H1 (cell line): ENCODE measurements around the gene EYA2. TPM values are rescaled to one million over a fixed set of nuclear protein-coding genes. Genes with fewer than 3 reads are reported as not detected.

ENCODE experiments used
- CTCF ChIA-PET: fragments of 300-600 bp; sonication (Branson Sonifier 250); formaldehyde crosslinking; loops from one replicate; lab custom pipeline; 2021; ENCODE audit not compliant: partially characterized antibody; lab: Charles Lee
- POLR2A ChIA-PET: fragments of 300-600 bp; sonication (Branson Sonifier 250); formaldehyde crosslinking; loops from one replicate; lab custom pipeline; 2021; ENCODE audit warnings: inconsistent platforms; ENCODE audit not compliant: partially characterized antibody; lab: Charles Lee
- DNase-seq, 2 experiments: peaks; one replicate each; pipeline versions ENCODE4 v3.0.0 to v3.0.0-alpha.2; 2010 to 2022; ENCODE audit warnings: low spot score in 2 of 2, low read depth in 1 of 2, mixed read lengths in 1 of 2
- FAIRE-seq: peaks from 2 replicates; lab custom pipeline; 2011; peaks lifted over from hg19 to GRCh38; lab: Jason Lieb, UNC
- H2AFZ ChIP-seq: 2 replicates; pipeline ENCODE4 v1.8.1; 2012; ENCODE audit warnings: low read length, inconsistent platforms
- H2AK5ac ChIP-seq: 2 replicates; pipeline ENCODE4 v1.6.1; 2013; ENCODE audit warnings: low read depth, low read length
- H2BK120ac ChIP-seq: replicated peaks from 2 replicates; pipeline ENCODE3; 2013; ENCODE audit warnings: low read depth, low read length, inconsistent platforms
- H2BK12ac ChIP-seq: 2 replicates; pipeline ENCODE4 v1.6.1; 2013; ENCODE audit warnings: low read depth, low read length
- H2BK15ac ChIP-seq: 2 replicates; pipeline ENCODE4 v1.6.1; 2013; ENCODE audit warnings: low read length
- H2BK20ac ChIP-seq: 2 replicates; pipeline ENCODE4 v1.6.1; 2013; ENCODE audit warnings: low read length
- H2BK5ac ChIP-seq: 2 replicates; pipeline ENCODE4 v1.6.1; 2013; ENCODE audit warnings: low read depth, low read length
- H3K14ac ChIP-seq: 2 replicates; pipeline ENCODE4 v1.6.1; 2013; ENCODE audit warnings: inconsistent platforms; ENCODE audit not compliant: insufficient read length
- H3K18ac ChIP-seq: 2 replicates; pipeline ENCODE4 v1.6.1; 2013; ENCODE audit warnings: low read length; ENCODE audit errors: extremely low read depth
- H3K23ac ChIP-seq: 2 replicates; pipeline ENCODE4 v1.6.1; 2013; ENCODE audit warnings: inconsistent platforms; ENCODE audit not compliant: insufficient read length
- H3K23me2 ChIP-seq: 2 replicates; pipeline ENCODE4 v1.6.1; 2013; ENCODE audit warnings: low read depth, low read length
- H3K27ac ChIP-seq: 2 replicates; pipeline ENCODE4 v1.6.1; 2011; ENCODE audit warnings: low read depth, low read length, inconsistent platforms
- H3K27me3 ChIP-seq, 4 experiments: replicated peaks in 1 of 4; 1 replicate in 1 of 4; 2 replicates in 3 of 4; pipeline versions ENCODE4 v1.6.1 to v1.8.1; 2011 to 2013; ENCODE audit warnings: low read length in 3 of 4, mild to moderate bottlenecking in 3 of 4, inconsistent platforms in 2 of 4, mixed read lengths in 2 of 4, moderate library complexity in 1 of 4; ENCODE audit not compliant: control insufficient read depth in 3 of 4, insufficient read depth in 3 of 4; ENCODE audit errors: extremely low read depth in 1 of 4
- H3K36me3 ChIP-seq, 4 experiments: 2 replicates each; pipeline versions ENCODE4 v1.6.1 to v1.8.1; 2011 to 2013; ENCODE audit warnings: mild to moderate bottlenecking in 4 of 4, low read length in 3 of 4, moderate library complexity in 2 of 4, control low read depth in 1 of 4, inconsistent platforms in 1 of 4; ENCODE audit not compliant: insufficient read depth in 4 of 4, control insufficient read depth in 2 of 4
- H3K4ac ChIP-seq: replicated peaks from 2 replicates; pipeline ENCODE3; 2013; ENCODE audit warnings: low read length, low read depth, mixed read lengths, inconsistent platforms; ENCODE audit not compliant: insufficient read length
- H3K4me1 ChIP-seq, 4 experiments: replicated peaks in 1 of 4; 1 replicate in 1 of 4; 2 replicates in 3 of 4; pipeline versions ENCODE4 v1.6.1 to v1.8.1; 2011 to 2013; ENCODE audit warnings: low read length in 3 of 4, inconsistent platforms in 2 of 4, mixed read lengths in 1 of 4; ENCODE audit not compliant: insufficient read depth in 4 of 4, control insufficient read depth in 3 of 4
- H3K4me2 ChIP-seq, 2 experiments: 2 replicates each; pipeline versions ENCODE4 v1.6.1 to v1.8.1; 2011 to 2013; ENCODE audit warnings: low read depth in 2 of 2, low read length in 2 of 2, control low read depth in 1 of 2, inconsistent platforms in 1 of 2, mild to moderate bottlenecking in 1 of 2; ENCODE audit not compliant: insufficient read depth in 1 of 2
- H3K4me3 ChIP-seq, 4 experiments: fragments of 200-600, 300-600 bp in 1 of 4; sonication (generic), shearing (Covaris generic), sonication (Bioruptor Twin) in 1 of 4; 2 replicates each; pipeline versions ENCODE4 v1.5.1 to v1.8.1; 2011 to 2016; ENCODE audit warnings: low read length in 4 of 4, low read depth in 3 of 4, control low read depth in 2 of 4, inconsistent platforms in 2 of 4, mild to moderate bottlenecking in 2 of 4, mixed read lengths in 1 of 4, moderate library complexity in 1 of 4; ENCODE audit not compliant: insufficient read depth in 2 of 4; ENCODE audit errors: extremely low read depth in 1 of 4
- H3K56ac ChIP-seq: replicated peaks from 2 replicates; pipeline ENCODE3; 2013; ENCODE audit warnings: low read depth, mild to moderate bottlenecking, mixed read lengths, low read length, inconsistent platforms; ENCODE audit not compliant: insufficient read length
- H3K79me1 ChIP-seq: 2 replicates; pipeline ENCODE4 v1.6.1; 2013; ENCODE audit warnings: low read depth, low read length, control low read depth
- H3K79me2 ChIP-seq, 2 experiments: 2 replicates each; pipeline versions ENCODE4 v1.6.1 to v1.8.1; 2012 to 2013; ENCODE audit warnings: low read length in 2 of 2, mild to moderate bottlenecking in 2 of 2, inconsistent platforms in 1 of 2; ENCODE audit not compliant: insufficient read depth in 2 of 2, control insufficient read depth in 1 of 2
- H3K9ac ChIP-seq, 4 experiments: replicated peaks in 1 of 4; 1 replicate in 1 of 4; 2 replicates in 3 of 4; pipeline versions ENCODE4 v1.6.1 to v1.8.1; 2011 to 2013; ENCODE audit warnings: low read depth in 3 of 4, low read length in 3 of 4, control low read depth in 2 of 4, mild to moderate bottlenecking in 2 of 4, moderate library complexity in 2 of 4, inconsistent platforms in 1 of 4; ENCODE audit errors: extremely low read depth in 1 of 4
- H3K9me3 ChIP-seq, 2 experiments: 2 replicates each; pipeline versions ENCODE4 v1.6.1 to v1.8.1; 2012 to 2013; ENCODE audit warnings: mild to moderate bottlenecking in 2 of 2, moderate library complexity in 2 of 2, control low read depth in 1 of 2, inconsistent platforms in 1 of 2, low read depth in 1 of 2, low read length in 1 of 2, mixed read lengths in 1 of 2; ENCODE audit not compliant: insufficient read depth in 2 of 2
- H4K20me1 ChIP-seq, 2 experiments: replicated peaks in 1 of 2; 2 replicates each; pipeline versions ENCODE3 to v1.8.1; 2011 to 2013; ENCODE audit warnings: inconsistent platforms in 2 of 2, low read length in 2 of 2, mild to moderate bottlenecking in 1 of 2; ENCODE audit not compliant: insufficient read depth in 2 of 2, control insufficient read depth in 1 of 2
- H4K5ac ChIP-seq: 2 replicates; pipeline ENCODE4 v1.6.1; 2013; ENCODE audit warnings: low read length, low read depth, mixed read lengths, inconsistent platforms; ENCODE audit not compliant: insufficient read length
- H4K8ac ChIP-seq: 2 replicates; pipeline ENCODE4 v1.8.0; 2013; ENCODE audit warnings: mild to moderate bottlenecking, moderate library complexity, low read length, inconsistent platforms; ENCODE audit not compliant: insufficient read depth; ENCODE audit errors: extremely low read depth
- H4K91ac ChIP-seq: replicated peaks from 2 replicates; pipeline ENCODE3; 2013; ENCODE audit warnings: low read length, mixed read lengths, inconsistent platforms; ENCODE audit not compliant: insufficient read length
- CTBP2 ChIP-seq: IDR thresholded peaks from 2 replicates; pipeline ENCODE4 v1.7.0; 2011; ENCODE audit warnings: borderline replicate concordance, mild to moderate bottlenecking, moderate library complexity, mixed read lengths, low read length; ENCODE audit not compliant: insufficient read depth, insufficient read length
- HDAC2 ChIP-seq, 2 experiments: fragments of 300-600 bp in 1 of 2; sonication (generic) in 1 of 2; IDR thresholded peaks; 2 replicates each; pipeline ENCODE4 v1.6.1; 2011 to 2012; ENCODE audit warnings: low read depth in 2 of 2, low read length in 2 of 2, mild to moderate bottlenecking in 2 of 2, moderate library complexity in 2 of 2, borderline replicate concordance in 1 of 2, inconsistent platforms in 1 of 2
- HDAC6 ChIP-seq: IDR thresholded peaks from one replicate; pipeline ENCODE4 v1.7.1; 2012; ENCODE audit warnings: low read depth, mild to moderate bottlenecking, inconsistent platforms, low read length, moderate library complexity
- RNF2 ChIP-seq: fragments of 200-900, 300-1000 bp; sonication (generic); IDR thresholded peaks from 2 replicates; pipeline ENCODE4 v1.7.1; 2016; ENCODE audit warnings: borderline replicate concordance, low read depth, mild to moderate bottlenecking, antibody characterized with exemption, low read length; ENCODE audit not compliant: poor library complexity, severe bottlenecking; ENCODE audit errors: missing control alignments
- RXRA ChIP-seq: IDR thresholded peaks from 2 replicates; pipeline ENCODE4 v1.6.1; 2011; ENCODE audit warnings: low read depth, mild to moderate bottlenecking, low read length, moderate library complexity; ENCODE audit not compliant: insufficient read depth
- TAF1 ChIP-seq: IDR thresholded peaks from 2 replicates; pipeline ENCODE4 v1.6.1; 2011; ENCODE audit warnings: mild to moderate bottlenecking, low read depth, low read length
- WGBS, 2 experiments: shearing (Covaris generic) in 1 of 2; methylation state at CpG; one replicate each; pipeline versions ENCODE4 v1.1.6 to v1.1.7; 2013 to 2015; ENCODE audit warnings: low lambda C conversion rate in 2 of 2, mixed read lengths in 2 of 2, inconsistent platforms in 1 of 2, low coverage in 1 of 2, missing lambda C conversion rate in 1 of 2; ENCODE audit not compliant: insufficient replicate concordance in 2 of 2, insufficient coverage in 1 of 2, insufficient read length in 1 of 2; ENCODE audit errors: extremely low coverage in 1 of 2, missing lambda C conversion rate in 1 of 2; 5-methylcytosine and 5-hydroxymethylcytosine counted together
- polyA plus RNA-seq, 7 experiments: library from polyadenylated mRNA; depleted of rRNA in 3 of 7; stranded (reverse) in 5 of 7; unstranded in 2 of 7; fragments of >200 nt in 5 of 7; fragments of 200-250 nt in 2 of 7; gene quantifications; 1 replicate in 5 of 7; 2 replicates in 1 of 7; 4 replicates in 1 of 7; pipeline versions ENCODE4 v1.2.1 to v1.2.3, GENCODE V29; 2011 to 2013; ENCODE audit warnings: missing spikeins in 2 of 7, mixed read lengths in 2 of 7
- total RNA-seq: library from RNA; stranded (reverse); fragmentation: NEBNext Ultra II Directional; extraction: Animal tissue kit (Norgen Biotek cat#: 25700); gene quantifications from 2 replicates; pipeline ENCODE4 v1.2.1, GENCODE V29; 2021
- TF ChIP-seq, protein P1 (sequence below): IDR thresholded peaks from 2 replicates; pipeline ENCODE4 v1.6.1; 2011; ENCODE audit warnings: low read length, improper control_type of control experiment
- TF ChIP-seq, protein P2 (sequence below): IDR thresholded peaks from 2 replicates; pipeline ENCODE4 v1.6.1; 2012; ENCODE audit warnings: low read length, inconsistent platforms

The EYA2 gene
- total and polyA plus RNA-seq, 2 of the 8 experiments (the other 6 are each of a cell fraction or from before 2014, with no cell fraction given), result 1.6 to 1.7 TPM

DNA sequence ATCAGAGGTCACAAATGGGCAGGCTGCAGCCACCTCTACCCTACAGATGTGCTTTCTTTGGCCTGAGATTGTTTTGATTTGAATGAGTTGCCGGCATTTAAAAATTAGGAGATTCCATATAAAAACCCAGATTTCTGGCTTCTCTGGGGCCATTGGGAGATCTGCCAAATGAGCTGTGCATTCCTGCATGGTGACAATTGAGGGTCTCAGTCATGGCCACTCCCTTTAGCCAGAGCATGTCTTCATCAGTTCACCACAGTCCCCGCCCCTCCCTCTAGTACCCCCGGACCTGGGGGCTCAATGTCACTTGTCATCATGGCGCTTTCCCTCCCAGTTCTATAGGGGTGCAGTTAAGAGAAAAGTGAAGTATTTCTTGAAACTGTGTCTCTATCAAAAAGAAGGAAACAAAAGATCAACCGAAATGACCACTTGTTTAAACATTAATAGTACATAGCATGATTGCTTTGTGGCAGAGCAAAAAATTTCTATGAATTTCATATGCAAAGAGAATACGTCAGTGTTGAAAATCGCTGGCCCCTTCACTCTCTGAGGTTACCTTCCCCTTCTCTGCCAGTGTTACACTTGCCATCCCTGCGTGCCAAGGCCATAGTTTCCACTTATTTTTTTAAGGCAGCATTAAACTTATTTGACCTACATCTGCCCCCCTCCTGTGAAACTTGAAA, 21.1 kb downstream of the EYA2 start:
- H4K8ac ChIP-seq, result no peak overlapping the region
- no peaks in the 10 kb centered on the region for H3K79me1 ChIP-seq
- no peak overlapping the region for H3K9ac ChIP-seq
- H3K4ac ChIP-seq, result no peak overlapping the region
- no peaks in the 10 kb centered on the region for H3K27me3 ChIP-seq
- H3K56ac ChIP-seq, result no peak overlapping the region
- H3K36me3 ChIP-seq, result no peaks in the 10 kb centered on the region
- no peak overlapping the region for H4K91ac ChIP-seq
- H2AFZ ChIP-seq, result no peak overlapping the region
- POLR2A ChIA-PET, result no interaction called here
- no peak overlapping the region for H2BK12ac ChIP-seq
- no peak overlapping the region for H2BK120ac ChIP-seq
- FAIRE-seq, result no peak
- H4K5ac ChIP-seq, result no peak overlapping the region
- no peak overlapping the region for H3K4me3 ChIP-seq
- H3K23ac ChIP-seq, result no peak overlapping the region
- H2BK20ac ChIP-seq, result no peak overlapping the region
- no peaks in the 10 kb centered on the region for H3K79me2 ChIP-seq
- peaks cover 2% of the 10 kb centered on the region; the same call in 1 of the 2 replicates for H3K23me2 ChIP-seq
- no peak overlapping the region for H3K18ac ChIP-seq
- WGBS, 2 experiments, result 88% methylated on average over 8 of the region's 8 CpGs; no CpG with 5 or more reads in 1 of the 2 experiments
- no peak overlapping the region for H2BK15ac ChIP-seq
- no peak overlapping the region for H2AK5ac ChIP-seq
- H4K20me1 ChIP-seq, result no peaks in the 10 kb centered on the region
- CTCF ChIA-PET, result interaction anchor here (0.9 to 2.5 kb wide), 2 partner anchors 13 to 163 kb away, joined by 3 to 8 read pairs; no protein-coding TSS in a partner anchor
- no peak for DNase-seq
- no peak overlapping the region for H3K27ac ChIP-seq
- peaks cover 0 to 2% of the 10 kb centered on the region in 2 experiments; a peak in 1 of 4 replicates for H3K9me3 ChIP-seq
- no peak overlapping the region for H3K4me2 ChIP-seq
- H2BK5ac ChIP-seq, result no peak overlapping the region
- H3K4me1 ChIP-seq, result no peaks in the 10 kb centered on the region
- no peak overlapping the region for H3K14ac ChIP-seq
- TF ChIP-seq, protein P1, sequence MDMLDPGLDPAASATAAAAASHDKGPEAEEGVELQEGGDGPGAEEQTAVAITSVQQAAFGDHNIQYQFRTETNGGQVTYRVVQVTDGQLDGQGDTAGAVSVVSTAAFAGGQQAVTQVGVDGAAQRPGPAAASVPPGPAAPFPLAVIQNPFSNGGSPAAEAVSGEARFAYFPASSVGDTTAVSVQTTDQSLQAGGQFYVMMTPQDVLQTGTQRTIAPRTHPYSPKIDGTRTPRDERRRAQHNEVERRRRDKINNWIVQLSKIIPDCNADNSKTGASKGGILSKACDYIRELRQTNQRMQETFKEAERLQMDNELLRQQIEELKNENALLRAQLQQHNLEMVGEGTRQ, result no peak
- TF ChIP-seq HDAC6 (no peak), RXRA (no peak), CTBP2 (no peak), HDAC2 (IDR thresholded peaks at IDR 0.05; ENCODE audit: borderline replicate concordance in 1 of 2, low read depth in 2 of 2, low read length in 2 of 2) (no peak), TAF1 (no peak), RNF2 (no peak)
- TF ChIP-seq, protein P2, sequence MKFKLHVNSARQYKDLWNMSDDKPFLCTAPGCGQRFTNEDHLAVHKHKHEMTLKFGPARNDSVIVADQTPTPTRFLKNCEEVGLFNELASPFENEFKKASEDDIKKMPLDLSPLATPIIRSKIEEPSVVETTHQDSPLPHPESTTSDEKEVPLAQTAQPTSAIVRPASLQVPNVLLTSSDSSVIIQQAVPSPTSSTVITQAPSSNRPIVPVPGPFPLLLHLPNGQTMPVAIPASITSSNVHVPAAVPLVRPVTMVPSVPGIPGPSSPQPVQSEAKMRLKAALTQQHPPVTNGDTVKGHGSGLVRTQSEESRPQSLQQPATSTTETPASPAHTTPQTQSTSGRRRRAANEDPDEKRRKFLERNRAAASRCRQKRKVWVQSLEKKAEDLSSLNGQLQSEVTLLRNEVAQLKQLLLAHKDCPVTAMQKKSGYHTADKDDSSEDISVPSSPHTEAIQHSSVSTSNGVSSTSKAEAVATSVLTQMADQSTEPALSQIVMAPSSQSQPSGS, result no peak
